Inflammatory macrophage treated with lipopolysaccharide for 4 hours (primary cell): ENCODE results near the gene RBM33.
A peak's percentile ranks its signal among the peaks of the same experiment; 100 is the strongest.
"Not testable (repeated sequence)": the region's sequence is repeated elsewhere in the genome, so short reads cannot be mapped to it uniquely, and the experiment has no call there.

Experiments
- DNase-seq: peaks from one replicate; pipeline ENCODE4 v3.0.0-alpha.2; 2020

Gene RBM33, protein sequence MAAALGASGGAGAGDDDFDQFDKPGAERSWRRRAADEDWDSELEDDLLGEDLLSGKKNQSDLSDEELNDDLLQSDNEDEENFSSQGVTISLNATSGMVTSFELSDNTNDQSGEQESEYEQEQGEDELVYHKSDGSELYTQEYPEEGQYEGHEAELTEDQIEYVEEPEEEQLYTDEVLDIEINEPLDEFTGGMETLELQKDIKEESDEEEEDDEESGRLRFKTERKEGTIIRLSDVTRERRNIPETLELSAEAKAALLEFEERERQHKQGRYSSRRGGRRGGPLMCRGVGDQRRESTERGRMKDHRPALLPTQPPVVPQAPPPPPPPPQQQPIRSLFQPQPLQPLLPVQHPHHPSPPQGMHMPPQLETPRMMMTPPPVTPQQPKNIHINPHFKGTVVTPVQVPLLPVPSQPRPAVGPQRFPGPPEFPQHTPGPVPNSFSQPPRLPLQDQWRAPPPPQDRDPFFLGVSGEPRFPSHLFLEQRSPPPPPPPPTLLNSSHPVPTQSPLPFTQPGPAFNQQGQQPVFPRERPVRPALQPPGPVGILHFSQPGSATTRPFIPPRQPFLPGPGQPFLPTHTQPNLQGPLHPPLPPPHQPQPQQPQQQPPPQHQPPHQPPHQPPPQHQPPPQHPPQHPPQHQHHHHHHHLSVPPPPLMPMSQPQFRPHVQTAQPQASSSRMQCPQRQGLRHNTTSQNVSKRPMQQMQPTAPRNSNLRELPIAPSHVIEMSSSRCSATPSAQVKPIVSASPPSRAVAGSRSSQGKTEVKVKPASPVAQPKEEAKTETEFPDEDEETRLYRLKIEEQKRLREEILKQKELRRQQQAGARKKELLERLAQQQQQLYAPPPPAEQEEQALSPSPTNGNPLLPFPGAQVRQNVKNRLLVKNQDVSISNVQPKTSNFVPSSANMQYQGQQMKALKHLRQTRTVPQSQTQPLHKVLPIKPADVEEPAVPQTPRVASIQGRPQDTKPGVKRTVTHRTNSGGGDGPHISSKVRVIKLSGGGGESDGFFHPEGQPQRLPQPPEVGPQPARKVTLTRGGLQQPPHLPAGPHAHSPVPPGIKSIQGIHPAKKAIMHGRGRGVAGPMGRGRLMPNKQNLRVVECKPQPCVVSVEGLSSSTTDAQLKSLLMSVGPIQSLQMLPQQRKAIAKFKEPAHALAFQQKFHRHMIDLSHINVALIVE

DNA sequence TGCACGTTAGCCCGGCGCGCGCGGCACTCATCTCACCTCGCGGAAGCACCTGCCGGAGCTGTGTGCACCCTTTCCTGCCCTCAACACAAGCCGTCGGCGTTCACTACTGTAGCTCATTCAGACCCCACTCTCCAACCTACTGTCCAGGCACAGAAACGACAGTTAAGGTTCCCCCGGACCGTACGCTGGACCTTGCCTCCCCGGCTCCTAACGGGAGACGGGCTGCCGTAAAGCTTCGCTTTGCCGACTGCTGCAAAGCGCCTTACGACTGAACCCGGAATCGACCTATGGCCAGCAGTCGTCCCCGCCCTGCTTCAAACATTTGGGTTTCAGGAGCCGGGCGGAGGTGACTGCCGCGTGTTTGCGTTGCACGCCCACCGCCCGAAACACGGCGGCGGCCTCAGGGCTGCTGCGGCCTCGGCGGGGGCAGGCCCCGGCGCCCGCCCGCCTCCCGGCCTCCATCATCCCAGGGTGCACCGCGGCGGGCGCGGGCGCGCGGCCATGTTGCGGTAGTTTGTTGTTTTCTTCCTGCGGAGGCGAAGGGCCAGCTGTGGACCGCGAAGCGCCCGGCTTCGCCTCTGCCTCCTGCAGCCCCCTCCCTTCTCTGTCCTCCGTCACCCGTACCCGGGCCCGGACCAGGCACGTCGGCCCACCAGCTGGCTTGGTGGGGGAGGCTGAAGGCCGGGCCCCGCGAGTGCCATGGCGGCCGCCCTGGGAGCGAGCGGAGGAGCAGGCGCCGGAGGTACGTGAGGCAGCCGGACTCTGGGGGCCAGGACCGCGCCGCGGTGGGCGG is at the start of gene RBM33:
RBM33 (plus strand) TSS at position 484 of the 793 bp plus-strand sequence; CDS start at position 700, 216 bp downstream.
- DNase-seq, result peak; percentile 84

GRCh38 chr7:155594961-155595366 is 49.5 kb upstream of the RBM33 start:
- DNase-seq, result peak; percentile 27

GRCh38 chr7:155597753-155598140 is 46.7 kb upstream of the RBM33 start:
- DNase-seq, result no peak

DNA sequence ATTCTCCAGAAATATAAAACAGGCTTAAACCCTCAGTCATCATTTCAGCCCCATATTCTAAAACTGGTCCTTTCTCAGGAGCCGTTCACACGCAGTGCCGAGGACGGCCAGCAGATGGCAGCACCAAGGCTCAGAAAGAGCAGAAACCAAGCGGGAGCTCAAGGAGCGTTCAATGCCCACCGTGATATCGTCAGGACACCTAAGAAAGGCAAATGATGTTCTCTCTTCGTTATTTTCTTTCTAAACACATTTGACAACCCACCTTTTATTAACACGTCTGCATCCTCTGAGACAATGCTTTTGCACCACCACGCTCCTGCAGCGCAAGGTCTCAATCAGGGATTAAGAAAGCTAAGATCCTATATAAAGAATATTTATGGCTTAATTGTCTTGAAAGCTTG is 45.7 kb upstream of the RBM33 start:
- peak; percentile 64 for DNase-seq

GRCh38 chr7:155602156-155602555 is 42.3 kb upstream of the RBM33 start:
- DNase-seq, result no peak

DNA sequence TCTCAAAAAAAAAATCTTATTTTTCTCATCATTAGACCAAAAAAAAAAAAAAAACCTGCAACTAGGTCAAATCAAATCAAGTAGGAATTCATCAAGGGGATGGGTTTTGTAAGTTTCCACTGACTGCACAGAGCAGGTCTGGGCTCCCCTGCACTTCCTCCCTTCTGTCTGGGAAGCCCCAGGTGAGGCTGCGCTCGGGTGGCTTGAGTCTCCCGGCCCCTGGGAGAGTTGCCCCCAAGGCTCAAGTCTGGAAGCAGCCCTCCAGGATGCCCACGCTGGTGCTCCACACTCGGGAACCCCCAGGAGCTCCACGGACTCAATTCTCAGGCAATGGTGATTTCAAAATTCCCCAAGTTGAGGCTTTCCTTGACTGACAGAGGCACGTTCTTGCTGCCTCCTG is 41.7 kb upstream of the RBM33 start:
- DNase-seq, result no peak

- DNase-seq, result no peak
Observed at GRCh38 chr7:155603205-155603857, 41.1 kb upstream of the RBM33 start.

- DNase-seq, result no peak
Observed at GRCh38 chr7:155603858-155604503, 40.5 kb upstream of the RBM33 start.

- no peak for DNase-seq
Observed at GRCh38 chr7:155604504-155604997, 39.9 kb upstream of the RBM33 start.

DNA sequence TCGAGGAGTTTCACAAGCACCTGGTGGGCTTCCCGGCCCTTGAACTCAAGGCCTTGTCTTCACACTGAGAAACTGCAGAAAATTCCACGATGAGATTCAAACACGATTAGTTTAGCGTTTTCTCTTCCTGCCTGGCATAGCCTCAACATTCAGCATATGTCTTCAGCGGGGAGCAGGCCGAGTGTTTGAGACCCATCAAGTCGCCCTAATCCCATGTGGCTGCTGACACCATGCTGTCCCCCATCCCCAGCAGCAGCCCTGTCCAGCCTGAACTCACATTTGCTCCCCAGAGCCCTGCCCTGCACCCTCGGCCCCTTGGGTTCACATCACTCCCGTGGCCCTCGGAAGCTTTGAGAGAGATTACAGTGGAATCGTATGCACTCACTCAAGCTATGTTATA is 35.3 kb upstream of the RBM33 start:
- no peak for DNase-seq

DNA sequence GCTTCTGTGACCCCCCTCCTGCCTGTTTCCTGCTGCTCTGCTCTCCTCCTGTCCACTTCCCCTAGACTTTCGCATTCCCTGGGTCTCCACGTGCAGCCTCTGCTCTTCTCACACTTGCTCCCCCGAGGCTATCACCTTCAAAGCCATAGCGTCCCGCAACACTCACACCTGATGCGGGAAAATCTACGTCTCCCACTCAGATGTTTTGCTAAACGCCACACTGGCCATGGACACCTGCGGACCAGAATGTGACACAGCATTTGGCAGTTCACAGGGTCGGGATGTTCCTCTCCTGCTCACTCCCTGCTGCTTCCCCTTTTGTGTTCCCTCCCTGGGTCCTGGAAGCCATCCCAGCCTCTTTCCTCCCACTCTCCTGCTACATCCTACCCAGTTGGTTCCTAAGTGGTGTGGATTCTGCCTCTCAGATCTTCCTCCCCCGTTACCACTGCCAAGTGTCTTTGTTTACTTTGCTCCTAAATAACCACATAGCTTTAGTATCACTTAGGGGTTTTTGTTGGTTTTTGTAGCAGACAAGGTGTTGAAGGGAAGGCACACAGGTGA is 33.7 kb upstream of the RBM33 start:
- no peak for DNase-seq

DNA sequence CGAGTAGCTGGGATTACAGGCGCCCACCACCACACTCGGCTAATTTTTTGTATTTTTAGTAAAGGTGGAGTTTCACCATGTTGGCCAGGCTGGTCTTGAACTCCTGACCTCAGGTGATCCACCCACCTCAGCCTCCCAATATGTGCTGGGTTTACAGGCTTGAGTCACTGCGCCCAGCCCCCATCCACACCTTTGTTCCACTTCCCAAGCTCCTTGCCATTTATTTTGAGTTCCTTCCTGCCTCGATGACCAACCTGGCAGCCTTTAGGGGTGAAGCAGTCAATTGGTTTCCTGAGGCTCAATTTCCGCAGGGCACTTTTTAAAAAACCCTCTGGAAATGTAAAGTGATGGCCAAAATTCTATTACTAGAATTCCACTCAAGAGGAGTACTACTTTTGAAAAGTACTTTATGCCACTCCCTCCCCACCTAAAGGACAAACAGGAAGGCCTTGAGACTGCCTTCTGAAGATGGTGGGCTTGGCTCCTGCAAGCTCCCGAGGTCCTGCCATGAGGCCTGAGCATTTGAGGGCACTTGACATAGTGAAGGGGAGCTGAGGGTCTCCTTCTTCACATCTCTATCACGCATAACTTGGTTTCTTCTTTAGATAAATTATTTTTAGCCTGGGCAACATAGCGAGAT is 32.5 kb upstream of the RBM33 start:
- DNase-seq, result no peak

GRCh38 chr7:155612658-155613057 is 31.8 kb upstream of the RBM33 start:
- no peak for DNase-seq

GRCh38 chr7:155615085-155615484 is 29.4 kb upstream of the RBM33 start:
- DNase-seq, result not testable (repeated sequence)

GRCh38 chr7:155618708-155619633 is 25.5 kb upstream of the RBM33 start:
- DNase-seq, result no peak

- no peak for DNase-seq
Observed at GRCh38 chr7:155619634-155620271, 24.7 kb upstream of the RBM33 start.

DNA sequence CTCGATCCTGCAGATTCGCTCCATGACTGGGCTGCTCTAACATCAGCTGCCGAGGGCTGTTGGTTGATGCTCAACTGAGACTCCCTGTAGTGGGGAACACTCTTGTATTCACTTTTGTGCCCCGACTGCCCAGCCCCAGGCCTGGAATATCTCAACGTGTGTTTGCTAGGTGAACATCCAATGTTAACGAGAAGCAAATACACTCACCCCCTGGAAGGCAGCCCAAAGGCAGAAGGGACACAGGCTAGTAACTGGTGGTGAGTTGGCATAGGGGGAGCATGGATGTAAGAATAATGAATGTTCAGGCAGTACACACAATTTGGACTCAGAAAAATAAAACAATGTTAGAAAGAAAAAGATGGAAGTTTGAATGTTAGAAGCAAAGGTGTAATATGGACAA is 24.0 kb upstream of the RBM33 start:
- DNase-seq, result no peak

- DNase-seq, result no peak
Observed at GRCh38 chr7:155621418-155621980, 23.0 kb upstream of the RBM33 start.
